Stimulated activated naive CD4-positive, alpha-beta T cell treated with Interleukin-2 at 50 U/mL for 16 hours (primary cell): ENCODE results near the gene ZNF763.
"Not testable (repeated sequence)": the region's sequence is repeated elsewhere in the genome, so short reads cannot be mapped to it uniquely, and the experiment has no call there.

Experiments
- DNase-seq: peaks from one replicate; lab custom pipeline; 2025; lab: John Stamatoyannopoulos, UW

Gene ZNF763

GRCh38 chr19:11971041-11971440, 6.2 kb downstream of the ZNF763 start:
- no peak for DNase-seq

- DNase-seq, result no peak
These were observed 8.4 kb downstream of the ZNF763 start for GRCh38 chr19:11973019-11973810.

GRCh38 chr19:11978492-11979100, 13.8 kb downstream of the ZNF763 start:
- no peak for DNase-seq

- DNase-seq, result no peak
These were observed 14.7 kb downstream of the ZNF763 start for GRCh38 chr19:11979527-11979926.

GRCh38 chr19:11982526-11982925, 17.7 kb downstream of the ZNF763 start:
- DNase-seq, result no peak

GRCh38 chr19:11984986-11985385, 20.1 kb downstream of the ZNF763 start:
- no peak for DNase-seq

- no peak for DNase-seq
These were observed 21.9 kb downstream of the ZNF763 start for GRCh38 chr19:11986754-11987153.

GRCh38 chr19:11987405-11988281, 22.8 kb downstream of the ZNF763 start:
- peak; percentile 95 for DNase-seq

GRCh38 chr19:11989112-11989456, 24.2 kb downstream of the ZNF763 start:
- no peak for DNase-seq

GRCh38 chr19:11991921-11992320, 27.1 kb downstream of the ZNF763 start:
- not testable (repeated sequence) for DNase-seq

GRCh38 chr19:11995174-11995573, 30.3 kb downstream of the ZNF763 start:
- no peak for DNase-seq

- no peak for DNase-seq
These were observed 35.5 kb downstream of the ZNF763 start for GRCh38 chr19:12000152-12000981.

- no peak for DNase-seq
These were observed 50.3 kb downstream of the ZNF763 start for GRCh38 chr19:12015015-12015752.

GRCh38 chr19:12015753-12016116, 50.9 kb downstream of the ZNF763 start:
- DNase-seq, result no peak
